Mucosa of descending colon (tissue), 3 donors: ENCODE measurements around the gene DLG2. TPM values are rescaled to one million over a fixed set of nuclear protein-coding genes. Genes with fewer than 3 reads are reported as not detected.

Source experiments
- ATAC-seq: fragments of 200-7000 bp; cut with Tn5 transposase; one replicate; pipeline ENCODE4 v1.9.1; 2020; ENCODE audit warnings: mild to moderate bottlenecking, moderate library complexity
- DNase-seq, 3 donors: peaks; one replicate each; pipeline ENCODE4 v3.0.0-alpha.2; 2020
- H3K36me3 ChIP-seq: fragments of 200-600 bp; one replicate; pipeline ENCODE4 v1.8.0; 2021; ENCODE audit warnings: low read depth, mild to moderate bottlenecking
- H3K4me1 ChIP-seq: fragments of 200-600 bp; one replicate; pipeline ENCODE4 v1.8.0; 2021; ENCODE audit warnings: low read depth, mild to moderate bottlenecking
- H3K4me3 ChIP-seq: fragments of 200-600 bp; one replicate; pipeline ENCODE4 v1.8.0; 2021; ENCODE audit warnings: mild to moderate bottlenecking
- H3K9me3 ChIP-seq: fragments of 200-600 bp; one replicate; pipeline ENCODE4 v1.8.0; 2021; ENCODE audit warnings: mild to moderate bottlenecking
- CTCF ChIP-seq: fragments of 200-600 bp; IDR thresholded peaks from one replicate; pipeline ENCODE4 v1.8.0; 2022; ENCODE audit warnings: antibody characterized with exemption, mild to moderate bottlenecking
- intact Hi-C, 2 donors: fragments of 100-400 bp; cut with DNase I in 1 of 2; cut with micrococcal nuclease in 1 of 2; formaldehyde crosslinking; loops; one replicate each; pipeline versions ENCODE4 v1.11.0 to v1.11.1; 2022; cut with DNase I, micrococcal nuclease
- total RNA-seq, 3 donors: library from RNA; stranded (reverse); fragmentation: NEBNext Ultra II Directional in 2 of 3; extraction: Animal tissue kit (Norgen Biotek cat#: 25700) in 2 of 3; gene quantifications; one replicate each; pipeline versions ENCODE4 v1.2.1 to v1.2.4, GENCODE V29; 2021 to 2023
- donor health status: DM: no; HTN: no; CAD: no; lungs with moderate emphysema.
- donor health status: DM: no; HTN: no; CAD: no.
- donor health status: DM: no; HTN: yes; CAD: no.

The DLG2 gene
- total RNA-seq, 3 donors from 2014 or later, result 2.1 to 11.1 (median 2.4) TPM

- H3K36me3 ChIP-seq, result no peaks in the 10 kb centered on the region
- peaks cover 14% of the 10 kb centered on the region for H3K4me1 ChIP-seq
- no peak for DNase-seq
- no peaks in the 10 kb centered on the region for H3K9me3 ChIP-seq
- H3K4me3 ChIP-seq, result no peak overlapping the region
- TF ChIP-seq CTCF, result no peak
- intact Hi-C loops, result no loop called here
- ATAC-seq, result no peak
Measured at GRCh38 chr11:84829162-84829561, 798.0 kb downstream of the DLG2 start.

- intact Hi-C loops, result no loop called here
- Histone ChIP-seq H3K4me1 (peaks cover 12% of the 10 kb centered on the region), H3K36me3 (no peaks in the 10 kb centered on the region), H3K9me3 (no peaks in the 10 kb centered on the region), H3K4me3 (no peak overlapping the region)
- no peak for DNase-seq
- TF ChIP-seq CTCF, result no peak
- no peak for ATAC-seq
Measured at GRCh38 chr11:84828616-84829015, 798.5 kb downstream of the DLG2 start.

- intact Hi-C loops, result no loop called here
- Histone ChIP-seq H3K9me3 (no peaks in the 10 kb centered on the region), H3K36me3 (no peaks in the 10 kb centered on the region), H3K4me3 (no peak overlapping the region), H3K4me1 (no peaks in the 10 kb centered on the region)
- TF ChIP-seq CTCF, result no peak
- DNase-seq, result peak in 1 of 3 donors; percentile 5
- peak; percentile 83 for ATAC-seq
Measured at GRCh38 chr11:84825106-84825660, 802.0 kb downstream of the DLG2 start.

GRCh38 chr11:84824624-84825023, 802.5 kb downstream of the DLG2 start:
- ATAC-seq (no peak), DNase-seq (no peak)
- no peak for TF ChIP-seq CTCF
- Histone ChIP-seq H3K4me1 (no peaks in the 10 kb centered on the region), H3K9me3 (no peaks in the 10 kb centered on the region), H3K4me3 (no peak overlapping the region), H3K36me3 (no peaks in the 10 kb centered on the region)
- intact Hi-C loops, result no loop called here

- intact Hi-C loops, result no loop called here
- TF ChIP-seq CTCF, result no peak
Measured at GRCh38 chr11:84819537-84819936, 807.6 kb downstream of the DLG2 start.

GRCh38 chr11:84819128-84819527, 808.0 kb downstream of the DLG2 start:
- intact Hi-C loops, result no loop called here
- Histone ChIP-seq H3K4me1 (no peaks in the 10 kb centered on the region), H3K36me3 (no peaks in the 10 kb centered on the region), H3K4me3 (no peak overlapping the region), H3K9me3 (no peaks in the 10 kb centered on the region)
- DNase-seq (no peak), ATAC-seq (no peak)
- TF ChIP-seq CTCF, result no peak

More at GRCh38 chr11:84819537-84819936, 807.6 kb downstream of the DLG2 start:
- H3K4me1 ChIP-seq, result no peaks in the 10 kb centered on the region
- H3K9me3 ChIP-seq, result no peaks in the 10 kb centered on the region
- no peaks in the 10 kb centered on the region for H3K36me3 ChIP-seq
- no peak overlapping the region for H3K4me3 ChIP-seq
- ATAC-seq, result no peak
- DNase-seq, result no peak
